Fibroblast of peridontal ligament (primary cell): ENCODE measurements around the gene TRIM56.
"Not testable (repeated sequence)": the region's sequence is repeated elsewhere in the genome, so short reads cannot be mapped to it uniquely, and the experiment has no call there.

ENCODE experiments used
- DNase-seq: peaks from one replicate; pipeline ENCODE4 v3.0.0-alpha.2; 2010; ENCODE audit errors: extremely low read depth

TRIM56 gene

DNA sequence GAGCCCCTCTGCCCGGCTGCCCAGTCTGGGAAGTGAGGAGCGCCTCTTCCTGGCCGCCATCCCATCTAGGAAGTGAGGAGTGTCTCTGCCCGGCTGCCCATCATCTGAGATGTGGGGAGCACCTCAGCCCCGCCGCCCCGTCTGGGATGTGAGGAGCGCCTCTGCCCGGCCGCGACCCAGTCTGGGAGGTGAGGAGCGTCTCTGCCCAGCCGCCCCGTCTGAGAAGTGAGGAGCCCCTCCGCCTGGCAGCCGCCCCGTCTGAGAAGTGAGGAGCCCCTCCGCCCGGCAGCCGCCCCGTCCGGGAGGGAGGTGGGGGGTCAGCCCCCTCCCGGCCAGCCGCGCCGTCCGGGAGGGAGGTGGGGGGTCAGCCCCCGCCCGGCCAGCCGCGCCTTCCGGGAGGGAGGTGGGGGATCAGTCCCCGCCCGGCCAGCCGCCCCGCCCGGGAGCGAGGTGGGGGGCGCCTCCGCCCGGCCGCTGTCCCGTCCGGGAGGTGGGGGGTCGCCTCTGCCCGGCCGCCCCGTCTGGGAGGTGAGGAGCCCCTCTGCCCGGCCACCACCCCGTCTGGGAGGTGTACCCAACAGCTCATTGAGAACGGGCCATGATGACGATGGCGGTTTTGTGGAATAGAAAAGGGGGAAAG is 7.1 kb downstream of the TRIM56 start:
- DNase-seq = not testable (repeated sequence)

DNA sequence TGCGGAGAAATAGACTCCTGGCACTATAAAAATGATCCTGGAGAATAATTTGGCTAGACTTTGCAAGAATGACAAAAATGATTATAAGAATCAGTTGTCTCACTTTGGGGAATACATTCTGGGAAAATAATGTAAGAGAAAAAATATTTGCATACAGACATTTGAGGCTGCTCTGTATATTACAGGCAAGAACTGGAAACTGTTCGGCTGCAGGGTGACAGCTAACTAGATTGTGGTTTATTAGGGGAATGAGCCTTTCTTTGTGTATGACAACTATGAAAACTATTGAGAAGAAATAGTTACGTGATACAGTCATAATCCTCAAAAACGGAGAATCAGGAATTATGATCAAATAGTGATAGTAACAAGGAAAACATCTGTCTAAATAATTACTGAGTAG is 8.6 kb downstream of the TRIM56 start:
- peak; percentile 70 for DNase-seq

DNA sequence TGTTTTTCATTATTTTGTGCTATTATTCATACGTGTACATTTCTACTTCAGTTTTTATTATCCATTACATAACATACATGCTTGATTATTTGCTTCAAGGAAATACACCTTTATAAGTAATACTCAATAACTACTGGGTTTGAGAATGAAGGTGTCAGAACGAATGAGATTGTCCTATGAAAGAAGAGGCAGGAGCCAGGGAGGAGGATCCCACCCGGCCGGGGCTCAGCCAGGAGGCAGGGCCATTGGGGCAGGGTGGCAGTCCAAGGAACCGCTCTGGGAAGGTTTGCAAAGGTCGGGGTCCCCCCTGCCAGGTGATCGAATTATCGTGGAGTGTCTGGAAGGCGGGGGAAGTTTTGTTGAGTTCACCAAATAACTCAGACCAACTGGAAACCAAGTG is 9.1 kb downstream of the TRIM56 start:
- no peak for DNase-seq

DNA sequence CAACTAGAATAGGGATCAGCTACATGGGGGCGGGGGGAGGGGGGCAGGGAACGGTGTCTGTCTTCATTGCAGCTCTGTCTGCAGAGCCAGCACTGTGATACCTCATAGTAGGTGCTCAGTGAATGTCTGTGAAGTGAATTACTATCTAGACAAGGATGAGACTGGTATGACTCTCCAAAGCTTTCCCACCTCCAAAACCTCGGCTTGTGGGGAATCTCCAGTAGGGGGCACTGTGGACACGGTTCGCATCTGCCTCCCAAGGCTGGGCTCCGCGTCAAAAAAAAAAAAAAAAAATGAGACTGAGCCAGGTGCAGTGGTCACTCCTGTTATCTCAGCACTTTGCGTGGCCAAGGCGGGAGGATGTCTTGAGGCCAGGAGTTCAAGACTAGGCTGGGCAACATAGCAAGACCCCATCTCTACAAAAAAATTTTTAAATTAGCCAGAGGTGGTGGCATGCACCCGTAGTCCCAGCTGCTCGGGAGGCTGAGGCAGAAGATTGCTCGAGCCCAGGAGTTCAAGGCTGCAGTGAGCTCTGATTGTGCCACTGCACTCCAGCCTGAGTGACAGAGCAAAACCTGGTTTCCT is 9.6 kb downstream of the TRIM56 start:
- peak; percentile 61 for DNase-seq

DNA sequence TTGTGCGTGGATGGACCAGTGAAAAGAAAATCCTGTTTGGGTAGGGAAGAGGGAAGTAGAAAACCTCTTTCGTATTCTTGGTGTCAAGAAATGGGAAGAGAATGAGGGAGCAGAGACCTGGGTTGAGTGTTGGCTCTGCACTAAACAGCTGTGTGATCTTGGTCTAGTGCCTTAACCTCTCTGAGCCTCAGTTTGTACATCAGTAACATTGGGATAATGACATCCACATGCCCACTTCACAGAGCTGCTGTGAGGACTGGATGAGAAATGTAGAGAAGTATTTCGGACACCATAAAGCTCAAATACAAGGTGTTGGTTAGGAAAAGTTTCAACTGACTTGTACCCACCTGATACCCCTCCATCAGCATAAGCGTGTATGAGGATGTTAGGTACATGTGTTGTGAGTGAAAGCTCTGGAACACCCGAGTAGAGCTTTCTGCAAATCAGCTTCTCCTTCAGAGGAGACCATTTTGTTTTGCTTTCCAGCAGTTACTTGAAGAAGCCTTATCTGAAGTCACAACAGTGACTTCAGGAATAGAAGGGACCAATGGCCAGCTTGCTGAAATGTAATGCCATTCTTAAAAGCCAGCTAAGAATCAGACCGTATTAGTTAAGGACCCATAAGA is 11.2 kb downstream of the TRIM56 start:
- no peak for DNase-seq

DNA sequence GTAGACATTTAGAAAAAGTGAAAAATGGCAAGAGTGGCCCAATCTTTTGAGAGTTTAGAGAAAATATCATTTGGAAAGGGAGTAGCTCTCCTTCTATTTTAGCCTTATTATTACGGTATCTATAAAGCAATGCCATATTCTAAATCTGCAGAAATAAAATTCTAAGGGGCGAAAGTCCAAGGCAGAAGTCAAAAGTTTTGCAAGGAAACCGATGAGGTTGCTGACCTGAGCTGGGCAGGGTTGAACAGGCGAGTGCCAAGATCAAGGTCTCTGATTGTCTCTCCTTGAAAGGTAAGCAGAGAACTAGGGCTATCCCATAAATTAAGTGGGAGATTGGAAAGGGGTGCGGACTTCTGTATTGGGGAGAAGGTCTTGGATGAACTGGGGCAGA is 11.7 kb downstream of the TRIM56 start:
- DNase-seq = no peak

DNA sequence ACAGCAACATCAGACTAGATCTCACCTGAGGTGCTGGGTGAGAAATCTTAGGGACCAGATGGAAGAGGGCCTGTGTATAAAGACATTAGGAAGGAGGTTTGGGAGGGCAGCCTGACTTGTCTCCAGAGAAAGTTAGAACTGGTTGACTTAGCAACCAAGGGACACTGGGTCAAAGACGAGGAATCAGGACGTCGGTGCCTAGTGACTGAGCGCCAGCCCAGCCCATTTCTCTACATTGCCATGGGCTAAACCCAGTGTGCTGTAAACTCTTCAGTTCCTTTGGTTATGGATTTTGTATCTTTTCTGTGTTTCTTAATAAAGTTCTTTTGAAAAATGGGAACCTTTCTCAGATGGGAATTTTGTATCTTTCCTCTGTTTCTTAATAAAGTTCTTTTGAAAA is 12.3 kb downstream of the TRIM56 start:
- no peak for DNase-seq

DNA sequence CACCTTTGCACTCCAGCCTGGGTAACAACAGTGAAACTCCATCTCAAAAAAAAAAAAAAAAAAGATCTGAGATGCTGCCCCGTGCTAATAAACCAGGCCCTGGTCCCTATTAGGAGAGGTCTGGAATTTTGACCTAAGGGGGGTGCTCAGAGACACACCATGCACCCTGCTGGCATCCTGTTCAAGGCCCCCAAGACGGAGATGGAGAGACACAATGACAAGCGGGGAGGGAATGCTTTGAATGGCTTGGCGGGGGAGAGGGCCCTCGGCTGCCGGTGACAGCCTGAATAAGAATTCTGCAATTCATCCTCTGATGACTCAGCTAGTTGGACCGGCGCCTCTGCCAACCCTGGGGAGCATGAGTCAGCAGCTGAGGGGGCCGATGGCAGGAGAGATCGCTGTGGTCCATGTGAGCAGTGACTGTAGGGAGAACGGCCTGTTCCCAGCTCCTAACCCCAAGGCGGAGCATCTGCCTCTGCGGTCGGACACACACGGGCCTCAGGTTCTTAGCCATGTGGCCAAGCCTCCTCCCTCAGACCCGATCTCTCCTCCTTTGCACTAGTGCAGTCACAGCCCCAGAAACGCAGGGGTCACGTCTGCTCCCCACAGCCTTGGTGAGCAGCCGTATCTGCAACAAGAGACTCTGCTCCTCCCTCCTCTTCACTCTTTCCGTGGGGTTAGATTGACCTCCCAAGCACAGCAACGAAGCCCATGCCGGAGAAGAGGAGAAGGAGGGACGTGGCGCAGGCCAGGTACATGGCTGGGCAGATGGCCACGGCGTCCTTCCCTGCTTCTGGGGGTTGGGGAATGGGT is 14.9 kb downstream of the TRIM56 start:
- DNase-seq = peak; percentile 98

DNA sequence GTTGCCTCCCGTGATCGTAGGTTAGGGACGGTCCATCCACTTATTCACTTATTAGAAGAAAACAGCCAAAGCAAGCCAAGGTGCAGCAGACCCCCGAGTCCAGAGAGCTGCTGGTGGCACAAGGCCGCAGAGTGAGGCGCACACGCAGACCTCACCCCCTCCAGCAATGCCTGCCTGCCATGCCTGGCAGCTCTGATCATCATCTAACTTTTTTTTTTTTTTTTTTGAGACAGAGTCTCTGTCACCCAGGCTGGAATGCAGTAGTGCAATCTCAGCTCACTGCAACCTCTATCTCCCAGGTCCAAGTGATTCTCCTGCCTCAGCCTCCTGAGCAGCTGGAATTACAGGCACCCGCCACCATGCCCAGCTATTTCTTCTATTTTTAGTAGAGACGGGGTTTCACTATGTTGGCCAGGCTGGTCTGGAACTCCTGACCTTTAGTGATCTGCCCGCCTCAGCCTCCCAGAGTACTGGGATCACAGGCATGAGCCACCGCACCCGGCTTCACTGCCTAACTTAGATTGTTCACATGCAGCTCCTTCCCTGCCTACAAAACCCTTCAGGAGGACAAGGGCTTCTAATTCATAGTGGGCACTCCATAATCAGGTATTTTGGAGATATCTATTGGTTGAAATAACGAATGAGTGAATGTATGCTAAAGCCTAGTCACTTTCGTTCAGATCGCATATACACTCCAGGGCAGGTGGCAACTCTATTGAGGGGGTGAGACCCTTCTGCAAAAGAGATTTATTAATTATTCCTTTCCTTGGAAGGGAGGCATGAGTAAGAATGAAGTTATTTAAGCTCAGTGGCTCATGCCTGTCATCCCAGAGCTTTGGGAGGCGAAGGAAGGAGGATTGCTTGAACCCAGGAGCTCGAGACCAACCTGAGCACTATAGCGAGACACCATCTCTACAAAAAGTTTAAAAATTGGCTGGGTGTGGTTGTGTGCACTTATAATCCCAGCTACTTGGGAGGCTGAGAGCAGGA is 15.9 kb downstream of the TRIM56 start:
- no peak for DNase-seq

DNA sequence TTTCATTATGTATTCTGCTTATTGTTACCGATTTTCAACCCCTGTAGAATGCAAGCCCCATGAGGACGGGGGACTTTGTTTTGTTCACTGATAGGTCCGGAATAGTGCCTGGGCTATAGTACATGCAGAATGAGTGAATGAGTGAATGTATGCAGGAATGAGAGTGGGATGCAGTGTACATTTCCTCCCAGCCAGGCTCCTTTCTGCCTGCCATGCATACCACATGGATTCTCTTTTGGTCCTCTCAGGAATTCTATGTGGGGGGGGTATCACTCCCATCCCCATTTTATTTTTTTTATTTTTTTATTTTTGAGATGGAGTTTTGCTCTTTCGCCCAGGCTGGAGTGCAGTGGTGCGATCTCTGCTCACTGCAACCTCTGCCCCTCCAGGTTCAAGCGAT is 16.7 kb downstream of the TRIM56 start:
- no peak for DNase-seq

DNA sequence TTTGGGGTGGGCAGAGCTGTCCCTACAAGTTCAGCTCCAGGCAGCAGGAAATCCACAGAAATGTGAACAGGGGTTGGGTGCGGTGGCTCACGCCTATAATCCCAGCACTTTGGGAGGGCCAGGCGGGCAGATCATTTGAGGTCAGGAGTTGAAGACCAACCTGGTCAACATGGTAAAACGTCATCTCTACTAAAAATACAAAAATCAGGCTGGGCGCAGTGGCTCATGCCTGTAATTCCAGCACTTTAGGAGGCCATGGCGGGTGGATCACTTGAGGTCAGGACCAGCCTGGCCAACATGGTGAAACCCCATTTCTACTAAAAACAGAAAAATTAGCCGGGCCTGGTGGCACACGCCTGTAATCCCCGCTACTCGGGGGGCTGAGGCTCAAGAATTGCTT is 18.4 kb downstream of the TRIM56 start:
- not testable (repeated sequence) for DNase-seq

DNA sequence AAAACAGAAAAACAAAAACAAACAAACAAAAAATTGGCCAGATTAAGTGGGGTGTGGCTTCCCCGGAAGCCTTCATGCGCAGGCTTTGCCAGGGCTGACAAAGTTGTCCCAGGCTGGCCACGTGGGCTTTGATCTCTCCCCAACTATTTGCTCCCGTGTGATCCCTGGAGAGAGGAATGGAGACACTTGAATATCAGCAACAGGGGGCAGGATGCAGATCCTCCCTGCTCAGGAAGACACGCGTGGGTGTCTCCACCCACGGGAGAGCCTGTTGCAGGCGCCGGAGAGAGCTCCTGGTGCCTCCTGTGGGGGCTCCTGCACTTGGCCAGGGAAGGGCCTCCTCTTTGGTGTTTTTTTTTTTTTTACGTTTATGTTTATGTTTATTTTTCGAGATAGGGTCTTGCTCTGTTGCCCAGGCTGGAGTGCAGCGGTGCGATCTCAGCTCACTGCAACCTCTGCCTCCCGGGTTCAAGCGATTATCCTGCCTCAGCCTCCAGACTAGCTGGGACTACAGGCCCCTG is 19.0 kb downstream of the TRIM56 start:
- no peak for DNase-seq

DNA sequence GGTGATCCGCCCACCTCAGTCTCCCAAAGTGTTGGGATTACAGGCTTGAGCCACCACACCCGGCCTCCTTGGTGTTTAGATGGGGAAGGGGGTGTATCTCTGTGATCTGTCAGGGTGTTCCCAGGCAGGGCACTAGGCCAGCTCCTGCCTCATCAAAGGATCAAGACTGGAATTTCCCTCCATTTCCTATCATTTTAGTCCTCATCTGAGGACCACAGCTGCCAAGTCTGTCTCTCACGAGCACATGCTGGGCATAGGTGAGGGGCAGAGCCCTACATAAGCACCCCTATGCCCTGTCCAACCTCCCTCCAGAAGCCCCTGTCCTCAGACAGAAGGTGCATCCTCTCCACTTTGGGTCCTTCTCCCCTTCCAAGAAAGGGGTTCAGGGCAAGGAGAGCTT is 19.5 kb downstream of the TRIM56 start:
- DNase-seq = no peak

DNA sequence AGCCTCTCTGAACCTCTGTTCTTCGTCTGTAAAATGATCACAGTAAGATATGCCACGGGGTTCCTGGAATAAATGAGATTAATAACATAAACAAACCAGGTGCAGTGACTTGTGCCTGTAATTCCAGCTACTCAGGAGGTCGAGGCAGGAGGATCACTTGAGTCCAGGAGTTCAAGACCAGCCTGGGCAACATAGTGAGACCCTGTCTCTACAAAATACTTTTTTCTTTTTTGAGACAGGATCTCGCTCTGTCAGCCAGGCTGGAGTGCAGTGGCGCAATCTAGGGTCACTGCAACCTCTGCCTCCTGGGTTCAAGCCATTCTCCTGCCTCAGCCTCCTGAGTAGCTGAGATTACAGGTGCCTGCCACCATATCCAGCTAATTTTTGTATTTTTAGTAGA is 20.0 kb downstream of the TRIM56 start:
- DNase-seq = not testable (repeated sequence)

DNA sequence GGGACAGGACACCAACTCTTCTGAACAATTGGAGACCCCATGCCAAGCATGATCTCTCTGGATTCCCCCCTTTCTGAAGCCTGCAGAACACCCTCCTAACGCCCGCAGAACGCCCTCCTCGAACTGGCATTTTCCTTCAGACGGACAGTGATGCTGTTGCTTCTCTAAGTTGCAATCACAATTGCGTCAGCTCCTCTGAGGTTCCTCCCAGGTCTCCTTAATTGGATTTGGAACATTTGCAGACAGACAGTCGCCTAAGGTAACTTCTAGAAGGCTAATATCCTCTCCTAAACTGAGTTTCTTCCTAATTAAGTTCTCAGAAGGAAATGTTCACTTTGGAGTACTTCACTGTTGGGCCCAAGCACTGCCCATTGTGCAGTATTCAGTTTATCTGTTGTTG is 21.1 kb downstream of the TRIM56 start:
- no peak for DNase-seq

DNA sequence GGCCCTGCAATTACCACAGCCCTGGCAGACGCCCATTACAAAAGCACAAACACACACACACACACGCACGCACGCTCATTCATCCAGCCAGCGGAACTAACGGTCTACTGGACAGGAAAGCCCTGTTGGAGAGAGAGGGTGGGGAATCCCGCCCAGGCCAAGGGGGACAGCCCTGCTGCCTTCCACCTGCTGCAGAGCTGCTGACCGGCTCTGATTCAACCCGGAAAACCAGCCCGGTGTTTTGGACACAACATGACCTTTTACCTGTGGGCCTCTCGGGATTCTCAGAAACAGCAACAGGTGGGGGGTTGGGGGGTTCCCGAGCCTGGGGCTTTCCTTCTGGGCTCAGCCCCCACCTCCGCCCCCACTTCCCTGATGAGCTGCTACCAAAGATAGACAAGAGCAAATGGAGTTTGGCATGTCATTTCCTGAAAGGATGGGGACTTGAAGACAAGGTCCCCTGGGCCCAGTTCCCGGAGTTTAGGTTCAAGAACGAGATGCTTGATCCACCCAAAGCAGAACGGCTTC is 23.1 kb downstream of the TRIM56 start:
- peak; percentile 68 for DNase-seq

DNA sequence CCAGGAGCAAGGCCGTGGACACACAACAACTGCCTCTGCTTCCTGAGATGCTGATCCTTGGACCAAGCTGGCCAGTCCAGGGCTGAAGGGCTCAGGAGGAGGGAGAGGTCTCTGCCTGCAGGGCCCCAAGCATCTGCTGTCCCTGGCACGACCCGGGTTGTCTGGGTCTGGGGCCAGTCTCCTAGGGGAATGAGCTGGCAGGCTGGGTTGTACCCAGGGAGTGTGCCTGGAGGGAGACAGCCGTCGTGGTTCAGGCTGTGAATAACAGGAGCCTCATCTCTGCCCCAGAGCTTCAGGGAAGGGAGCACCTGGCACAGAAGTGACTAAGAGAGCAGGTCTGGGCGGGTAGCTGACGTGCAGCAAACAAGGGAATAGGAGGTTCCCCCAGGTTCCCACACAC is 23.7 kb downstream of the TRIM56 start:
- no peak for DNase-seq

DNA sequence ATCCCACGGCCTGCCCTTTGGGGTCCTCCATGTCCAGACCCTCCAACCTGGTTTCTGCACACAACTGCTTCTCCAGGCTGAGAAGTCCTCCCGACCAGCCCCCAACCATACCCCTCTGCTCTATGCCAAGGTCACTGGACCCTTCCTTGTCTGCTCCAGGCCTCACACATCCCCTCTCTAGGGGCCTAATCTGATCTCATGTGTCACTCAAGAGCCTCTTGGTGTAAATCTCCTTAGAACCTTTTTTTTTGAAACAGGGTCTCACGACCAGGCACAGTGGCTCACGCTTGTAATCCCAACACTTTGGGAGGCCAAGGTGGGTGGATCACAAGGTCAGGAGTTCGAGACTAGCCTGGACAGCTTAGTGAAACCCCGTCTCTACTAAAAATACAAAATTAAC is 24.1 kb downstream of the TRIM56 start:
- DNase-seq = no peak

DNA sequence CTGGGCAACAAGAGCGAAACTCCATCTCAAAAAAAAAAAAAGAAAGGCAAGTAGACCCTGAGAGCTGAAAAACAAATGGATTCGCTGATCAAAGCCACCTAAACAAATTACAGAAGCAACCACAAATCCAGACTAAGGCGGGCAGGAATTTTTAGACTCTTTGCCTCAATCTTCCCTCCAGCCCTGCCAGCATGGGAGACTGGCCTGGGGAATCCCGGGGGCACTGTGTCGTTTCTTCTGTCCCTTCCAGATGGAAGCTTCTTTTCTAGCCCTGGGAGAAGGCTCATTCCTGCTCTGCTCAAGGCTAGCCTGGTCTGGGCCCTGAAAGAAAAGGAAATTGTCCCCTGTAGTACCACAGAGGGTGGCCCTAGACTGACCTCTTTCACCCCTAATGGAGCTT is 26.0 kb downstream of the TRIM56 start:
- no peak for DNase-seq

DNA sequence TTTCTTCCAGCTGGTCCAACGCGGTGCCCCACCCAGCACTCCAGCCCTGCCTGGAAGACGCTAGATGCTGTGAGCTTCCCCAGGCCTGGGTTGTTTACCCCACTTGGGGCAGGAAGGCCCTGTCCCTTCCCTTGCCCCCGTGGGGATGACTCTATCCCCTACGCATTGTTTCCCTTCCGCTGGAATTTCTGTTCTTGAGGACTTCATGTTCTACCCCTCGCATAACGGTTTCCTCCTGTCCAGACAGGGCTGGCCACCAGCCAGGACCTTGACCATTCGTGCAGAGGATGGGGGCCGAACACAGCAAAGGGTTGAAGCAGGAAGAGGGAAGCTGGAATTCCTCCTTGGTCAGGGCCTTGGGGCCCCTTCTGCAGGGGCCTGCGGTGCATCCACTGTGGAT is 27.0 kb downstream of the TRIM56 start:
- DNase-seq = no peak

DNA sequence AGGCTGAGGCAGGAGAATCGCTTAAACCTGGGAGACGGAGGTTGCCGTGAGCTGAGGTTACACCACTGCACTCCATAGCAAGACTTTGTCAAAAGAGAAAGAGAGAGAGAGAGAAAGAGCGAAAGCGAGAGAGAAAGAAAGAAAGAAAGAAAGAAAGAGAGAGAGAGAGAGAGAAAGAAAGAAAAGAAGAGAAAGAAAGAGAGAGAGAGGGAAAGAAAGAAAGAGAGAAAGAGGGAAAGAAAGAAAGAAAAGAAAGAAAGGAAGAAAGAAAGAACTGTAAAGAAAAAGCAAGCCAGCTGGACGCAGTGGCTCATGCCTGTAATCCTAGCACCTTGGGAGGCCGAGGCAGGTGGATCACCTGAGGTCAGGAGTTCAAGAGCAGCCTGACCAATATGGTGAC is 27.9 kb downstream of the TRIM56 start:
- DNase-seq = not testable (repeated sequence)
